RKO (cell line): ENCODE measurements around the gene SDK2.

ENCODE experiments used
- DNase-seq: peaks from one replicate; pipeline ENCODE4 v3.0.0-alpha.2; 2016; ENCODE audit warnings: low spot score

Gene SDK2

GRCh38 chr17:73390221-73390620, 254.0 kb downstream of the SDK2 start:
- no peak for DNase-seq

GRCh38 chr17:73389411-73389810, 254.8 kb downstream of the SDK2 start:
- DNase-seq: no peak

DNA sequence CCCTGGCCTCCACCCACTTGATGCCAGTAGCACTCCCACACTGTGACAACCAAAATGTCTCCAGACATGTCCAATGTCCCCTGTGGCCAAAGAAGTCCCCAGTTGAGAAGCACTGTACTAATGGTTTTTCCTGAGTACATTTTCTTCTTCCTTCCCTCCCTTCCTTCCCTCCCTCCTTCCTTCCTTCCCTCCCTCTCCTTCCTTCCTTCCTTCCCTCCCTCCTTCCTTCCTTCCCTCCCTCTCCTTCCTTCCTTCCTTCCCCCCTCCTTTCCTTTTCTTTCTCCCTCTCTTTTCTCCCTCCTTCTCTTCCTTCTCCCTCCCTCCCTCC, 255.7 kb downstream of the SDK2 start:
- no peak for DNase-seq

GRCh38 chr17:73387746-73388577, 256.3 kb downstream of the SDK2 start:
- no peak for DNase-seq

DNA sequence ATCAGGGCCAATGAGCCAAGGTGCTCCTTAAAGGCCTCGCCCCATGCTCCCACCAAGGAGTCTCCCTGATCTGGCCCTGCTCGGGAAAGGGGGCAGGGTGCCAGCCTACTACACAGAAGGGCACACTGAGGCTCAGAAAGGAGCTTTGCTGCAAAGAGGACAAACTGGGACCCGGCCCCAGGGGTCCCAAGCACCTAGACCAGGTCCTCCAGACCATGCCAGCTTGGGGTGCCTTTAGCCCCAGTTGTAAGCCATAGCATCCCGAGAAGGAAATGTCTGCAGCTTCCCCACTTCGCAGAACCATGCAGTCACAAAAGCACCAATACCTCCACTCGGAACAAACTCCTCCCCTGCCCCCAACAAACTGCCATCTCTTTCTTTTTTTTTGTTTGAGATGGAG, 257.7 kb downstream of the SDK2 start:
- DNase-seq: no peak

GRCh38 chr17:73384926-73385325, 259.3 kb downstream of the SDK2 start:
- DNase-seq: no peak

DNA sequence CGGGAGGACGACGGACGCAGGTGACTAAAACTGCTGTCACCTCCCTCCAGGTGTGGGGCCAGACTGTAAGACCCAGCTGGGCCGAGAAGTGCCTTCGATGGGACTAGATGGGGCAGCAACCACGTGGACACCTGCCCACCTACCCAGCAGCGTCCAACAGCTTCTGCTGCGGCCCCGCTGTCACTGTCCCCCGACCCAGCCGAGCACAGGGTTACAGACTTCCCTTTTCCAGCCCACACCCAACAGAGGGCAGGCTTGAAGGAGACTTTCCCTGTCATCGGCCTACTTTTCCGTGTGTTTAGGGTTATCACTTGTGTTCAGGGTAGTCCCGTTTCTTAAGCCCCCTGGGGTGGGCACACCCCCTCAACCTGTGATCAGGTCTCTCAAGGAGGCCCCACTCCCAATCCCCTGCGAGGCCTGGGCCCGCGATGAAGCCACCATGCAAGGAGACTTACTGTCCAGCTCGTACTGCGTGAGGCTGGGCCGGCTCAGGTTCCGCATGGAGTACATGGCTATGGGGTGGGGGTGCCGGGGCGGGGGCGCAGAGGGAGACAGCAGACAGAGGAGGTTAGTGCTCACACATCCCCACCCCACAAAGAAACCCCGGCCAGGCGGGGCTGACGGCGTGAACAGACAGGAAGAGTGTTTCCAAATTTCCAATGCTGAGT, 263.7 kb downstream of the SDK2 start:
- DNase-seq: no peak

GRCh38 chr17:73379826-73380225, 264.4 kb downstream of the SDK2 start:
- DNase-seq: no peak

GRCh38 chr17:73378974-73379470, 265.2 kb downstream of the SDK2 start:
- DNase-seq: no peak

DNA sequence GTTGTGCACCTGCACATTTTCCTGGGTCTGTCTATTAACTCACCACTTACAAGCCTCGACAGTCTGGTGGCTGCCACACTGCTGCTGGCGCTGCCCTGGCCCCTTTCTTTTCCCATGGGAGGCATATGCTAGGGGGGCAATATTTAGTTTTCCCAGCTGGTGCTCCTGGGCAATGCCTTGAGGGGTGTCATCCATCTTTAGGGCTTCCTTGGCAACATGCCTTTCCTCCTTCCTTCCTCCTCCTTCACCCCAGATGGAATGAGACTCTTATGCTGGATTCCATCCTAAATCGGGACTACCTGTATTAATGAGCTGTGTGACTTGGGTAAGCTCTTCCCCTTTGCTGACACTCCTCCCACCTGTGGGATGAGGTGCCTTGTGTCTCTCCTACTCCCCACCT, 267.6 kb downstream of the SDK2 start:
- no peak for DNase-seq

GRCh38 chr17:73376152-73376551, 268.1 kb downstream of the SDK2 start:
- DNase-seq: no peak

DNA sequence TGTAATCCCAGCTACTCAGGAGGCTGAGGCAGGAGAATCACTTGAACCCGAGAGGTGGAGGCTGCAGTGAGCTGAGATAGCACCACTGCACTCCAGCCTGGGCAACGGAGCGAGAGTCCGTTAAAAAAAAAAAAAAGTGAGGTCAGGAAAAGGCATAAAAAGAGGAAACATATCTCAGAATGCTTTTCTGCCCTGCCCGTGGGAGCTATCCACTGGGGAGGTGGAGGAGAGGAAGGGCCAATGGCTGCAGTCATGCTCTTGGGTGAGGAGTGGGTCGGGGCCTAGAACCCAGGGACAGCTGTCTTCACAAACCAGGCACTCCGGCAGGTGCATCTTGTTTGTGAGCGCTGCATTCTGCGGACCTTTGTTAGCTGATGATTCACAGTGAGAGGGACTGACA, 272.4 kb downstream of the SDK2 start:
- DNase-seq: no peak

- DNase-seq: peak; percentile 74
Observed at GRCh38 chr17:73371285-73371684, 273.0 kb downstream of the SDK2 start.

- DNase-seq: peak; percentile 71
Observed at GRCh38 chr17:73369817-73370490, 274.3 kb downstream of the SDK2 start.

GRCh38 chr17:73369111-73369521, 275.1 kb downstream of the SDK2 start:
- no peak for DNase-seq

GRCh38 chr17:73368085-73368631, 276.1 kb downstream of the SDK2 start:
- no peak for DNase-seq

DNA sequence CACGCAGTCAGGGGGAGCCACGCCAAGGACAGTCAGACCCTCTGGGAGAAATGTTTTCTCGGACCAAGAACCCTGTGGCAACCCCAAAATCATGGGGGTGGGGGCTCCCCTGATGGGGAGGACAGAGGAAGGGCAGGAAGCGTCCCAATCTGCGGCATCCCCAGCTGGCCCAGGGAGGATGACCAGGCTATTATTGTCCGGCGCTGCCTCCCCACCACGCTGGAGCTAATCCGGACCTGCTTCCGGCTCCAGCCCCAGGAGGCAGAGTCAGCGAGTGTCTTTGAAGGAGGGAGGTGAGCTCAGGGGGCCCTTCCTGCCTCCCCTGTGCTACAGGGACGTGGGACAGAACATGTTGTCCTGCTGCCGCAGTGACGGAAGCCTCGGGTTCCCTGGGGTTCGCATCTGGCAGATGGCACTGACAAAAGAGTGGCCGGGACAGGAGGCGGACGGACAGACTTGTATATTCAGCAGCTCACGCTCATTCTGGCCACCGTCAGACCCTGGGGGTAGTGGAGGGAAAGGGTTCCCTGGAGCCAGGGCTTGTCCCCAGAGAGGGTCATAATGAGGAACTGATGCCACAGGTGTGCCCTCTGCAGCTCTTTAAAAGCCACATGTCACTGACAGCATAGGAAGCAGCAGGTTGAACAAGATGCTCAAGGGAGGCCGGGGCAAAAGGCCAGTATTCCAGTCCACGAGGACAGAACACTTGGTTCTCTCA, 278.2 kb downstream of the SDK2 start:
- no peak for DNase-seq

- no peak for DNase-seq
Observed at GRCh38 chr17:73365301-73365874, 278.9 kb downstream of the SDK2 start.

GRCh38 chr17:73364155-73364522, 280.1 kb downstream of the SDK2 start:
- no peak for DNase-seq

DNA sequence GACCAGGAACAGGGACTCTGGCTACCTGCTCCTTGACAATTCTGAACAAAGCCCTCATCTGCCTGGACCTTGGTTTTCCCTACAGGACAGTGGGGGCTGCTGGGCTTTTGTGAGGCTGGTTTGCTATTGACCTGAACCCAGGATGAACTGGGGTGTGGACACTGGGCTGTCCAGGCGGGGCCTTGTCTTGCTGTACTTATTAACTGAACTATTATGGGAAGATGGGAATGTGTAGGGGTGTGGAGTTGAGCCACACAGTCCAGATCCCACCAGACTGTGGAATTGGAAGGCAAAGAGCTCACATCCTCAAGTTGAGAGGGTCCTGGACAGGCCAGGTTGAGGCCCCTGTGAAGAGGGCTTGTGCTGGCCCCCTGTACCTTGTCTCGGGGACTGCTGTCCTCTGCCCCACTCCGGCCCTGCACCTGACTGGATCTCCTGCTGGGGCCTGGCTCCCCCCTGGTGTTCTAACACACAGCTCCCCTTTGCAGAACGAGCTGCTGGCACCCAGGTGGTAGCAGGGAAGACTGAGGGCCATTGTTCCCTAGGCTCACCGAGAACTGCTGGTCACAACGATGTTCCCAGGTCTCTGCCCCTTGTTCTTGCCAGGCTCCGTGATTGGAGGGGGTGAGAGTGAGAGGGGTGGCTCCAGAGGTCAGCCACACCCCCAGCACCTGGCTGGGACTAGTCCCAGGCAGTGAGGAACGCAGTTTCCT, 280.6 kb downstream of the SDK2 start:
- no peak for DNase-seq

DNA sequence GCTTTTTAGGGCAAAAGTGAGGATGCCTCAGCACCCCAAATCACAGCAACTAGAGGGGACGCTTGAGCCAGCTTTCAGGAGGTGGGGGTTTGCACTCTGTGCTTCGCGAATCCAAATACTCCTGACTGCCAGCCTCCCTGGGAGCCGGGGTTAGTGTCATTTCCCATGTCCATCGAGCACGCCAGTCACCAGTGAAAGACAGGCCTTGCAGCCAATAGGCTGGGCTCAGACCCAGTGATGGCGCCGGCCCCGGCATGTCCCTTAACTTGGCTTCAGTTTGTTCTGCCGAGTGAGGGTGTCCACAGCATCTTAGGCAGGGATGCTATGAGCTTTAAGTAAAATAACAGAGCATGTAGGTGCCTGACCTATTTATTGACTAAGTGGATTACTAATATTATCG, 281.5 kb downstream of the SDK2 start:
- DNase-seq: no peak
